ENCODE results near the gene HFM1.
"Not testable (repeated sequence)": the region's sequence is repeated elsewhere in the genome, so short reads cannot be mapped to it uniquely, and the experiment has no call there.

The HFM1 gene, protein sequence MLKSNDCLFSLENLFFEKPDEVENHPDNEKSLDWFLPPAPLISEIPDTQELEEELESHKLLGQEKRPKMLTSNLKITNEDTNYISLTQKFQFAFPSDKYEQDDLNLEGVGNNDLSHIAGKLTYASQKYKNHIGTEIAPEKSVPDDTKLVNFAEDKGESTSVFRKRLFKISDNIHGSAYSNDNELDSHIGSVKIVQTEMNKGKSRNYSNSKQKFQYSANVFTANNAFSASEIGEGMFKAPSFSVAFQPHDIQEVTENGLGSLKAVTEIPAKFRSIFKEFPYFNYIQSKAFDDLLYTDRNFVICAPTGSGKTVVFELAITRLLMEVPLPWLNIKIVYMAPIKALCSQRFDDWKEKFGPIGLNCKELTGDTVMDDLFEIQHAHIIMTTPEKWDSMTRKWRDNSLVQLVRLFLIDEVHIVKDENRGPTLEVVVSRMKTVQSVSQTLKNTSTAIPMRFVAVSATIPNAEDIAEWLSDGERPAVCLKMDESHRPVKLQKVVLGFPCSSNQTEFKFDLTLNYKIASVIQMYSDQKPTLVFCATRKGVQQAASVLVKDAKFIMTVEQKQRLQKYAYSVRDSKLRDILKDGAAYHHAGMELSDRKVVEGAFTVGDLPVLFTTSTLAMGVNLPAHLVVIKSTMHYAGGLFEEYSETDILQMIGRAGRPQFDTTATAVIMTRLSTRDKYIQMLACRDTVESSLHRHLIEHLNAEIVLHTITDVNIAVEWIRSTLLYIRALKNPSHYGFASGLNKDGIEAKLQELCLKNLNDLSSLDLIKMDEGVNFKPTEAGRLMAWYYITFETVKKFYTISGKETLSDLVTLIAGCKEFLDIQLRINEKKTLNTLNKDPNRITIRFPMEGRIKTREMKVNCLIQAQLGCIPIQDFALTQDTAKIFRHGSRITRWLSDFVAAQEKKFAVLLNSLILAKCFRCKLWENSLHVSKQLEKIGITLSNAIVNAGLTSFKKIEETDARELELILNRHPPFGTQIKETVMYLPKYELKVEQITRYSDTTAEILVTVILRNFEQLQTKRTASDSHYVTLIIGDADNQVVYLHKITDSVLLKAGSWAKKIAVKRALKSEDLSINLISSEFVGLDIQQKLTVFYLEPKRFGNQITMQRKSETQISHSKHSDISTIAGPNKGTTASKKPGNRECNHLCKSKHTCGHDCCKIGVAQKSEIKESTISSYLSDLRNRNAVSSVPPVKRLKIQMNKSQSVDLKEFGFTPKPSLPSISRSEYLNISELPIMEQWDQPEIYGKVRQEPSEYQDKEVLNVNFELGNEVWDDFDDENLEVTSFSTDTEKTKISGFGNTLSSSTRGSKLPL (N-terminal part only)

DNA sequence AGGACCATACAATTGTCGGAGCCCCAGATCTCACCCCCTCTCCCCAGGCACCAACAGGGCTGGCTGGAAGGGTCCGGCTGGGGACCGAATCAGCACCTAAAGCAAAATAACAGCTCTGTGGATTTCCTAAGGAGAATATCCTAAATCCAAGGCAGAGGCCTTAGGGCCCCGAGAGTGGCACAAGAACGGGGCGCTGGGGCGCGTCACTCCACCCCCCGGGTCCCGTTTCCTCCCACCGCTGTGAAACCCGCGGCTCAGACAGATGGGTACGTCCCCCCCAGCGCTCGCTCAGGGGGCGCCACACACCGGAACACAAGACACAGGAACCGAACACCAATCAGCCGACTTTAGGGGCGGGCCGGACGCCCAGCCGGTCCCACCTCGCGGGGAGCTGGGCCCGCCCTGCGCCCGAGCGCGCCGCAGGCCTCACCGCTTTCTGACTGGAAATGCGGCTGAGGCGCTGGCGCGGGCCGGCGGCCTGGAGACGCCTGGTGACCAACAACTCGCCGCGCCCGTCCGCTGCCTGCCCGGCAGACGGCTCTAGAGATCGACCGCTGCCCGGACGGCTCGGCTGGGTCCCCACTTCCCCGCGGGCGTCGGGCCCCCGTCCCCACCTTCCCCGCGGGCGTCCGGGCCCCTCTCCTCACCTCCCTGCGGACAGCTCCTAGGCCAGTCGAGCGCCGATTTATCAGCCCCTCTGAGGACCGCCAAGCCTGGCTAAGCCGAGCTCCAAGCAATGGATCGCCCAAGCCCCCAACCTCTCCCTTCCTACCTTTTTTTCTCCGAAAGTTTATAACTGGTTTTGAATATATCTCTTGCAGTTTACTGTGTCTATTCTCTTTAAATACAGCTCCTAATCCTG lies at the start of gene HFM1:
HFM1 (minus strand) TSS at position 687 of the 862 bp plus-strand sequence. CDS start 3,755 bp downstream, outside the sequence.
- in situ Hi-C loops (cut with HindIII; ENCODE audit: low sequenced_read_pairs), result no loop called here

DNA sequence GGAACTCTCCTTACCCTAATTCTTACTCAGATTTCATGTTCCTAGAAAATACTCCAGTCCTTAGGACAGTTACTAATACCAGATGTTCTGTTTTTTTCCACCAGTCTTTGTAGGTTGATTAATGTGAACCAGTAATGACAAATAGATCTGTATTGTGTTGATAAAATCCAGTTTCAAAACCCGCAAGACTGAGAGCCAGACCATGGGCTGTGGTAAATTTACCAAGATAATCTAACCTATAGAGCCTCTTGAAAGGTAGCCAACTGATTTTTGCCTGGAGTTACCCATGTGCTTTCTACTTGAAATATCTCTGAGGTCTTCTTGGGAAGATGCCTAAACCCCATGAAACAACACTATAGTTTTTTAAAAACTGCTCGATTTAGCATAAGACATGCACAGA lies 49.5 kb upstream of the HFM1 start:
- in situ Hi-C loops (cut with HindIII; ENCODE audit: low sequenced_read_pairs), result no loop called here

DNA sequence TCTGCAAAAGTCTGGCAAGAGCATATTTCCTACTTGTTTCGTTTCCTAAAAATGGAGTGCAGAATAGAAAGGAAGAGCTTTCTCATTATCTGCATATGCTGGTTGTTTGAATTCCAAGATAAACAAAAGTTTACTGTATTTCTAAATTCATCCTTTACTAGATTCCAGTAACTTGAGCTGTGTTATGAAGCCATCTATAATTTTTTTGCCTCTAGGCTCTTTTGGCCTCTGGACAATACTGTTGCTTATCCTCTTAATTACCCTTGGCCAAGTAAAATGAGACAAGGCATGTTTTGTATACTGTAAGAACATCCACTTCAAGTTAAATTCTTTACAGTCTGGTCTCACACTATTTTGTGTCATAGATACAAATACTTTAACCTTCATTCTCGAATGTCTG lies 45.6 kb upstream of the HFM1 start:
- in situ Hi-C loops (cut with HindIII; ENCODE audit: low sequenced_read_pairs), result no loop called here

DNA sequence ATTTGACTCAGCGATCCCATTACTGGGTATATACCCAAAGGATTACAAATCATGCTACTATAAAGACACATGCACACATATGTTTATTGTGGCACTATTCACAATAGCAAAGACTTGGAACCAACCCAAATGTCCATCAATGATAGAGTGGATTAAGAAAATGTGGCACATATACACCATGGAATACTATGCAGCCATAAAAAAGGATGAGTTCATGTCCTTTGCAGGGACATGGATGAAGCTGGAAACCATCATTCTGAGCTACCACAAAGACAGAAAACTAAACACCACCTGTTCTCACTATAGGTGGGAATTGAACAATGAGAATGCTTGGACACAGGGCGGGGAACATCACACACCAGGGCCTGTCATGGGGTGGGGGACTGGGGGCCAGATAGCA lies 43.1 kb upstream of the HFM1 start:
- in situ Hi-C loops (cut with HindIII; ENCODE audit: low sequenced_read_pairs), result not testable (repeated sequence)

DNA sequence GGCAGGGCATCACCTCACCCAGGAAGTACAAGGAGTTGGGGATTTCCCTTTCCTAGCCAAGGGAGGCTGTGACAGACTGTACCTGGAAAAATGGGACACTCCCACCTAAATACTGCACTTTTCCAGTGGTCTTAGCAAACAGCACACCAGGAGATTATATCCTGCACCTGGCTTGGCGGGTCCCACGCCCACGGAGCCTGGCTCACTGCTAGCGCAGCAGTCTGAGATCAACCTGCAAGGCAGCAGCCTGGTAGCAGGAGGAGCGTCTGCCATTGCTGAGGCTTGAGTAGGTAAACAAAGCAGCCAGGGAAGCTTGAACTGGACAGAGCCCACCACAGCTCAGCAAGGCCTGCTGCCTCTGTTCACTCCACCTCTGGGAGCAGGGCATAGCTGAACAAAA lies 37.3 kb upstream of the HFM1 start:
- in situ Hi-C loops (cut with HindIII; ENCODE audit: low sequenced_read_pairs), result not testable (repeated sequence)

DNA sequence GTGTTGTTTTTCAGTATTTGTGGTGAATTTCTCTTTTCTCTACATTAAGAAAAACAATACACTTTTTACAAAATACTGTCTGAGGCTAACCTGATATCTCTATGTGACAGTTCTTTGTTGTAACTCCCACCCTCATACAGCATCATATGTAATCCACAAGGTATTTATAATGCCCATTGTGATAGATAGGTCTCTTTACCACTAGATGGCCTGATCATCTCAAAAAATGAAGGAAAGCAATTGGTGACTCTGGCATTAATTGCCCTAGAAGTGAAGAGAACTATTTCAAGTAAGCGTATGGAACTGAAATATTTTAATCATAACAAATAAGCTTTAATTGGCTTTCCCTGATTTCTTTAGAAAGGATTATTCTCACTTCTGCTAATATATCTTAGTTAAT lies 36.2 kb upstream of the HFM1 start:
- in situ Hi-C loops (cut with HindIII; ENCODE audit: low sequenced_read_pairs), result no loop called here

DNA sequence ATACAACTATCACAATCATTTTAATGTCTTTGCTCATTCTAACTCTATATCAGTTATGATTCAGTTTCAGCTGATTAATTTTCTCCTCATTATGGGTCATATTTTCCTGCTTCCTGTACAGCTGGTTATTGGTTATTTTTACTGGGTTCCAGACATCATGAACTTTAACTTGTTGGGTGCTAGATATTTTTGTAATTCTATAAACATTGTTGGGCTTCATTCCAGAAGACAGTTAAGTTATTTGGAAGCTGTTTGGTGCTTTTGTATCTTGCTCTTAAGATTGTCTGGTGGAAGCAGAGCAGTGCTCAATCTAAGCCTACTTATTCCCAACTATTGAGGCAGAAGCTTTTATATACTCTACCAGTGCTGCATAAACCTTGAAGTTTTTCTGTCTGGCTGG lies 34.4 kb upstream of the HFM1 start:
- in situ Hi-C loops (cut with HindIII; ENCODE audit: low sequenced_read_pairs), result no loop called here

DNA sequence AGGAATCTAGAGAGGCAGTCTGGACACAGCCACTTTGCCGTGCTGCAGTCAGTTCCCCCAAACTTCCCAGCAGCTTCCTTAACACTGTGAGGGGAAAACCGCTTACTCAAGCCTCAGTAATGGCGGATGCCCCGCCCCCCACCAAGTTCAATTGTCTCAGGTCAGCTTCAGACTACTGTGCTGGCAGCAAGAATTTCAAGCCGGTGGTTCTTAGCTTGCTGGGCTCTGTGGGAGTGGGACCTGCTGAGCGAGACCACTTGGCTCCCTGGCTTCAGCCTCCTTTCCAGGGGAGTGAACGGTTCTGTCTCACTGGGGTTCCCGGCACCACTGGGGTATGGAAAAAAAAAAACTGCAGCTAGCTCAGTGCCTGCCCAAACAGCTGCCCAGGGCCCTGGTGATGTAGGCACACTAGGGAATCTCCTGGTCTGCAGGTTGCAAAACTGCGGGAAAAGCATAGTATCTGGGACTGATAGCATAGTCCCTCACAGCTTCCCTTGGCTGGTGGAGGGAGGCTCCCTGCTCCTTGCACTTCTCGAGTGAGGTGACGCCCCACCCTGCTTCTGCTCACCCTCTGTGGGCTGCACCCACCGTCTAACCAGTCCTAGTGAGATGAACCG lies 23.7 kb upstream of the HFM1 start:
- in situ Hi-C loops (cut with HindIII; ENCODE audit: low sequenced_read_pairs), result no loop called here

DNA sequence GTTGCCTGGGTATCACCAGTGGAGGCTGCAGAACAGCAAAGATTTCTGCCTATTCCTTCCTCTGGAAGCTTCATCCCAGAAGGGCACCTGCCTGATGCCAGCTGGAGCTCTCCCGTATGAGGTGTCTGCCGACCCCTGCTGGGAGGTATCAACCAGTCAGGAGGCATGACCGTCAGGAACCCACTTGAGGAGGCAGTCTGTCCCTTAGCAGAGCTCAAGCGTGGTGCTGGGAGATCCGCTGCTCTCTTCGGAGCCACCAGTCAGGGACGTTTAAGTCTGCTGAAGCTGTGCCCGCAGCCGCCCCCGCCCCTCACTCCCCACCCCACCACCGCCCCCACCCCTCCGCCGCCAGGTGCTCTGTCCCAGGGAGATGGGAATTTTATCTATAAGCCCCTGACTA lies 23.1 kb upstream of the HFM1 start:
- in situ Hi-C loops (cut with HindIII; ENCODE audit: low sequenced_read_pairs), result no loop called here

DNA sequence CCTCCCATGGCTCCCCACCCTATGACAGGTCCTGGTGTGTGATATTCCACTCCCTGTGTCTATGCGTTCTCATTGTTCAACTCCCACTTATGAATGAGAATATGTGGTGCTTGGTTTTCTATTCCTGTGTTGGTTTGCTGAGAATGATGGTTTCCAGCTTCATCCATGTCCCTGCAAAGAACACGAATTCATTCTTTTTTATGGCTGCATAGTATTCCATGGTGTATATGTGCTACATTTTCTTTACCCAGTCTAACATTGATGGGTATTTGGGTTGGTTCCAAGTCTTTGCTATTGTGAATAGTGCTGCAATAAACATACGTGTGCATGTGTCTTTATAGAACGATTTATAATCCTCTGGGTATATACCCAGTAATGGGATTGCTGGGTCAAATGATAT lies 17.9 kb upstream of the HFM1 start:
- in situ Hi-C loops (cut with HindIII; ENCODE audit: low sequenced_read_pairs), result not testable (repeated sequence)

DNA sequence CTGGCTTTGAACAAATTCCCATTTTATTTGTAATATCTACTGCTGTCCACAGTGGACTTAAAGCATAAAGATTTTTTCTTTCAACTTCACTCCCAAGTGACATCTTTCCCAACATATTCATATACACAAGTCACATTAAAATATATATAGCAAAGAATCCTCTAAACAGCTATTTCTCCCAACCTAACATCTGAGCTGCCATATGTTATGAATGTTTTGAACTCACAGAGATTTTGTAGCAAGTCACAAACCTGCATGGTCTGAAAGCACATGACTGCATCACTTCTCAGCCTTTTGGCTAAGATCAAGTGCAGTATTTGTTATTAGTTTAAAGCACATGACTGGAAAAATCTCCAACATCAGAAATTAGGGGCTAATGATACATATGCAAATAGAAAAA lies 7.7 kb upstream of the HFM1 start:
- in situ Hi-C loops (cut with HindIII; ENCODE audit: low sequenced_read_pairs), result no loop called here

DNA sequence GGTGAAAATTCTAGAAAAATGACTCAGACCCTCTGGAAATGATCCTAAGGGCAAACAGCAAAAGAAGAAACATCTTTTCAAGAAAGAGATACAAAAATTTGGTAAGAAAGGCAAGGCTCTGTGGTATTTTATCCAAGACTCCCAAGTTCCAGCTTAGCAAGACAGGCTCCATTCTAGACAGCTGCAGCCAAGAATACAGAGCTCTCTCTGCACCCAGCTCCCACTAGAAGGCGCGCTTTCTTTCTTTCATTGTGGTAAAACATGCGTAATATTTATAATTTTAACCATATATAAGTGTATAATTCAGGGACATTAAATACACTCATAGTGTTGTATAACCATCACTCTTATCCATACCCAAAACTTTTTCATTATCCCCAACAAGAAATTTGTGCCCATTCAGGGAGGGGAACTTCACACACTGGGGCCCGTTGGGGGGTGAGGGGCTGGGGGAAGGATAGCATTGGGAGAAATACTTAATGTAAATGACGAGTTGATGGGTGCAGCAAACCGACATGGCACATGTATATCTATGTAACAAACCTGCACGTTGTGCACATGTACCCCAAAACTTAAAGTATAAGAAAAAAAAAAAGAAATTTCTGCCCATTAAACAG lies 2.2 kb upstream of the HFM1 start:
- in situ Hi-C loops (cut with HindIII; ENCODE audit: low sequenced_read_pairs), result no loop called here

DNA sequence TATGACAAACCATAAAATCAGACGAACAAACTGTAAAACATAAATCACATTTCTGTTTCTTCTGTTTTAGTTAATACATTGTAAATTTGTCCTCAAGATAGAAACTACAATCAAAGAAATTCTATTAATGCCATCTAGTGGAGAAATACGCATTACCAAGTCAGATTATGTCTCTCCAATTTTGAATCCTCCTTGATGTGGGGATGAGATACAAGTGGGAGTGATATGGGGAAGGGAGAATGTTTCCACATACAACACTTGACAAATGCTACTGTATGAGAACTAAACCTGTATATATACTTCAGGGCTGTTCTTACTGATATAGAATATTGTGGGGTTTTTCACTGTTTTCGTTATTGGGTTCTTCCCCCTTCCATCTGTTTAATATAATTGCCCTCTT lies 2.6 kb downstream of the HFM1 start:
- in situ Hi-C loops (cut with HindIII; ENCODE audit: low sequenced_read_pairs), result no loop called here

DNA sequence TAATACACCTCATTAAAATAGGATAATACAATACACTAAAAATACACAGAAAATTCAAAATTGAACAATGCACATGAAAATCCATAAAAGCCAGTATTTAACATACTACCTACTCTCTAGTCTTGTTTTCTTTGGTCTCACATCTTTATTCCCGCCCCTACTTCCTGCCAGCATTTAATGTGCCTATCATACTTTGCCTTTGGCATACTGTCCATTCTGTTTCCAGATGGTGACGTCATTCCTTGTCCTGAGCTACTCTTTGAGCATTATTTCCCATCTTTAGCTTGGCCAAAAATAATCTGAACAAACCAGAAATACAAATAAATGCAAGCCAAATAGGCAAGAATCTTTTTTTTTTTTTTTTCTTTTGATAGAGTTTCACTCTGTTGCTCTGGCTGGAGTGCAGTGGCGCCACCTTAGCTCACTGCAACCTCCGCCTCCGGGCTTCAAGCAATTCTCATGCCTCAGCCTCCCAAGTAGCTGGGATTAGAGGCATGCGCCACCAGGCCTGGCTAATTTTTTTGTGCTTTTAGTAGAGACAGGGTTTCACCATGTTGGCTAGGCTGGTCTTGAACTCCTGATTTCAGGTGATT lies 4.4 kb downstream of the HFM1 start:
- in situ Hi-C loops (cut with HindIII; ENCODE audit: low sequenced_read_pairs), result no loop called here

DNA sequence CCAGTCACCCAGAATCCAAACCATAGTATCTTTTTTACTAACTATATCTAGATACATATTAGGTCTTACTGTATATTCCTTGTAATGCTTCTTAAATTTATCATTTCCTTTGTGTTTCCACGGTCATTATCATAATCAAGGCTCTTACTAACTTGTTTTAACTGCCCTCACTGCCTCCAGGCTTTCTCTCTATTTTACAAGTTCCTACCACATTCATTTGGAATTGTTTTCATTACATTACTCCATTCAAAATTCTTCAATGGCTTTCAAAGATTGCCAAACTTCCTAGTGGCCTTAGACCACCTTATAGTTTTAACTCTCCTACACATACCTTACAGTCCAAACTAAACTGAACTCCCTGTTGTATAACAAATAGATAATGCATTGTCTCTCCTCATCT lies 6.3 kb downstream of the HFM1 start:
- in situ Hi-C loops (cut with HindIII; ENCODE audit: low sequenced_read_pairs), result no loop called here

DNA sequence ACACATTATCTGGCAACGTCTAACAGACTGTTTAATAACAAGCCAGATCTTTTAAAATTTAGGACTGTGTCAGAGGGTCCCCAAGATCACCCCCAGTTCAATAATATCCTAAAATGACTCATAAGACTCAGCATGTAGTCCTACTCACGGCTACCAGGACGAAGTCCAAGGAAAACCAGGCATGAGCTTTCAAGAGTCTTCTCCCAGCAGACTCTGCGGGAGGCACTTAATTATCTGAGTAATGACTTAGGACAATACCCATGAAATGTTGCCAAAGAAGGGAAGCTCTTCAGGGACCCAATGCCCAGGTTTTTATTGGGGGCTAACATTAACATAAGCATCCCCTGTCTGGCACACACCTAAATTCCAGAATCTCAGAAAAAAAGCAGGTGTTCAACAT lies 7.0 kb downstream of the HFM1 start:
- in situ Hi-C loops (cut with HindIII; ENCODE audit: low sequenced_read_pairs), result no loop called here

DNA sequence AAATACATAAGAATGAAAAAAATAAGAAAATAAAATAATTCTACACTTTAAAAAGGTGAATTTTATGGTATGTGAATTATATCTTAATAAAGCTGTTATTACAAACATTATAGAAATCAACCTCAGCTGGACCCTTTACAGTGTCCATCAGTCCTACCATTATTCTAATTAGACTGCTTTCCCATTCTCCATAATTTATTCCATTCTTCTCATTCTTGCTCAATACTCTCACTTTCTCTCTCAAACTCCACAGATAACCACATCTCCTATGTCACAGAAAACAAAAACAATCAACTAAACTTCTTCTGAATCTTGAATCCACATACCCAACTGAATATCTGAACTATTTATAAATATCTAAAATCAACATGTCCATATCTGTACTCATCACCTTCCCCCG lies 11.6 kb downstream of the HFM1 start:
- in situ Hi-C loops (cut with HindIII; ENCODE audit: low sequenced_read_pairs), result no loop called here

DNA sequence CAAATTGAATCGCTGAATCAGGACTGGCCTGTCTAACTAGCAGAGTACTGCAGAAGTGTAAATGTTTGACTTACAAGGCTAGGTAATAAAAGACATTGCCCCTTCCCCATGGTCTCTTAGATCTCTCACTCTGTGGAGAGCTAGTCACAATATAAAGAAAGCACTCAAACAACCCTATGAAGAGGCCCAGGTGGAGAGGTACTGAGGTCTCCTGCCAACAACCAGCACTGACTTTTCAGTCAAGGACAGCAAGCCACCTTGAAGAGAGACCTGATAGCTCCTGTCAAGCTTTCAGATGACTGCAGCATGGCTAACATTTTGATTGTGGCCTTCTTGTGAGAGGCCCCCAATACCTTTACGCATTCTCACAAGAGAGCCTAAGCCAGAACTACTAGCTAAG lies 18.5 kb downstream of the HFM1 start:
- in situ Hi-C loops (cut with HindIII; ENCODE audit: low sequenced_read_pairs), result no loop called here

DNA sequence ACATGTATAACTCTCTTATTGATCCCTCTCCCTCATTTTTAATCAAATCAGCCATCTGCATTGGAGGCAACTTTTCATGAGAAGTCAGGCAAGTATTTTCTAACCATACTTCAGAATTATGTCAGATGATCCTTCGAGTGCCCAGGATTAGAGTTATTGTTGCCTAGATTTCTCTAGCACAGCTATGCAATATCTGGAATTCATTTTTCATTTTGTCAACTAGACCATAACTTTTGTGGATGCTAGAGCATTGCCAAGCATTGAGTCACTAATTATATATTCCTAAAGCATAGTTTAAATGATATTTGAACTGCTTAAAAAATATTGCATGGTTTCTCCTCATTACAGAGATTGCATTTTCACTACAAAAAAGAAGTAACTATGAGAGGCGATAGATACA lies 21.2 kb downstream of the HFM1 start:
- in situ Hi-C loops (cut with HindIII; ENCODE audit: low sequenced_read_pairs), result no loop called here

Measured in endothelial cell of hepatic sinusoid (primary cell).